Lung (tissue), 12 donors: ENCODE measurements around the gene HRH3. TPM values are rescaled to one million over a fixed set of nuclear protein-coding genes. Genes with fewer than 3 reads are reported as not detected.

ENCODE experiments used
- ATAC-seq: fragments of 200-7000 bp; cut with Tn5 transposase; one replicate; pipeline ENCODE4 v1.9.1; 2020; ENCODE audit warnings: moderate number of reproducible peaks; ENCODE audit not compliant: insufficient read depth, low FRiP score
- DNase-seq, 3 donors: peaks; one replicate each; pipeline ENCODE4 v3.0.0-alpha.2; 2013 to 2017
- H3K27ac ChIP-seq, 2 donors: one replicate each; pipeline ENCODE4 v1.5.1; 2013; ENCODE audit warnings: mild to moderate bottlenecking in 2 of 2, moderate library complexity in 2 of 2, control low read depth in 1 of 2, inconsistent platforms in 1 of 2, low read depth in 1 of 2, low read length in 1 of 2
- H3K27me3 ChIP-seq, 3 donors: one replicate each; pipeline ENCODE4 v1.5.1; 2013; ENCODE audit warnings: low read length in 2 of 3; ENCODE audit not compliant: control insufficient read depth in 3 of 3, insufficient read depth in 3 of 3
- H3K36me3 ChIP-seq, 4 donors: one replicate each; pipeline ENCODE4 v1.5.1; 2013; ENCODE audit warnings: low read length in 4 of 4, mild to moderate bottlenecking in 1 of 4, moderate library complexity in 1 of 4; ENCODE audit not compliant: control insufficient read depth in 4 of 4, insufficient read depth in 4 of 4
- H3K4me1 ChIP-seq, 5 donors: one replicate each; pipeline ENCODE4 v1.5.1; 2013; ENCODE audit warnings: low read length in 5 of 5, mild to moderate bottlenecking in 2 of 5, moderate library complexity in 1 of 5; ENCODE audit not compliant: control insufficient read depth in 5 of 5, insufficient read depth in 5 of 5
- H3K4me3 ChIP-seq: one replicate; pipeline ENCODE4 v1.5.1; 2013; ENCODE audit warnings: mild to moderate bottlenecking, control low read depth, moderate library complexity
- H3K9ac ChIP-seq, 2 donors: one replicate each; pipeline ENCODE4 v1.5.1; 2013; ENCODE audit warnings: low read length in 2 of 2, control low read depth in 1 of 2; ENCODE audit not compliant: insufficient read depth in 1 of 2
- H3K9me3 ChIP-seq, 4 donors: one replicate each; pipeline ENCODE4 v1.5.1; 2013; ENCODE audit warnings: low read length in 3 of 4, mild to moderate bottlenecking in 1 of 4, moderate library complexity in 1 of 4; ENCODE audit not compliant: control insufficient read depth in 4 of 4, insufficient read depth in 3 of 4
- CTCF ChIP-seq: IDR thresholded peaks from 2 replicates; pipeline ENCODE4 v1.5.1; 2012; ENCODE audit warnings: mild to moderate bottlenecking; ENCODE audit errors: control extremely low read depth, extremely low read depth
- WGBS, 2 donors: extraction: QIAGEN DNeasy Blood & Tissue Kit; methylation state at CpG; one replicate each; pipeline ENCODE4 v1.1.7; 2013; 5-methylcytosine and 5-hydroxymethylcytosine counted together
- polyA plus RNA-seq, 2 donors: library from polyadenylated mRNA; stranded (reverse); fragments of 200-250 nt; gene quantifications; one replicate each; pipeline ENCODE4 v1.2.1, GENCODE V29; 2013
- total RNA-seq, 2 donors: library from RNA; depleted of rRNA in 1 of 2; stranded (reverse); fragments of >200 nt in 1 of 2; gene quantifications; one replicate each; pipeline ENCODE4 v1.2.1, GENCODE V29; 2014 to 2021
- donor health status: control.
- donor health status: control.
- donor health status: Bipolar disorder and iron deficiency.
- donor health status: healthy.
- donor health status: DM: yes; HTN: yes; CAD: no.

The HRH3 gene
- total and polyA plus RNA-seq, 4 donors = not detected

- no peak for TF ChIP-seq CTCF
- Histone ChIP-seq H3K36me3 (peaks cover 4 to 38% (median 11%) of the 10 kb centered on the region in 4 donors), H3K4me3 (no peak overlapping the region), H3K27me3 (no peaks in the 10 kb centered on the region), H3K27ac (no peak overlapping the region), H3K9ac (no peak overlapping the region), H3K9me3 (no peaks in the 10 kb centered on the region), H3K4me1 (peaks cover 0 to 3% (median 0%) of the 10 kb centered on the region in 5 donors)
- DNase-seq = no peak
- no peak for ATAC-seq
- WGBS, 2 donors = 94 to 95% methylated on average over 15 of the region's 15 CpGs
Measured at GRCh38 chr20:62176866-62177265, 43.2 kb downstream of the HRH3 start.

- WGBS, 2 donors = 95 to 97% methylated on average over 10 of the region's 10 CpGs
- Histone ChIP-seq H3K27me3 (no peaks in the 10 kb centered on the region), H3K9me3 (no peaks in the 10 kb centered on the region), H3K4me1 (no peaks in the 10 kb centered on the region), H3K9ac (no peak overlapping the region), H3K4me3 (no peak overlapping the region), H3K36me3 (peaks cover 4 to 38% (median 9%) of the 10 kb centered on the region in 4 donors), H3K27ac (no peak overlapping the region)
- ATAC-seq (no peak), DNase-seq (no peak)
- TF ChIP-seq CTCF = no peak
Measured at GRCh38 chr20:62175711-62176110, 44.4 kb downstream of the HRH3 start.

GRCh38 chr20:62174870-62175624, 45.0 kb downstream of the HRH3 start:
- Histone ChIP-seq H3K27ac (no peak overlapping the region), H3K4me3 (no peak overlapping the region), H3K4me1 (no peaks in the 10 kb centered on the region), H3K9ac (no peak overlapping the region), H3K36me3 (peaks cover 4 to 38% (median 9%) of the 10 kb centered on the region in 4 donors), H3K27me3 (no peaks in the 10 kb centered on the region), H3K9me3 (no peaks in the 10 kb centered on the region)
- ATAC-seq (no peak), DNase-seq (no peak)
- no peak for TF ChIP-seq CTCF
- 97 to 98% methylated on average over 26 of the region's 26 CpGs for WGBS, 2 donors
